GM12892 (cell line): ENCODE measurements around the gene GPR101.
"Not testable (repeated sequence)": the region's sequence is repeated elsewhere in the genome, so short reads cannot be mapped to it uniquely, and the experiment has no call there.

Experiments
- DNase-seq: peaks from one replicate; pipeline ENCODE4 v3.0.0; 2011; ENCODE audit not compliant: insufficient read length
- FAIRE-seq: peaks from 2 replicates; lab custom pipeline; 2011; peaks lifted over from hg19 to GRCh38; lab: Jason Lieb, UNC
- POLR2A ChIP-seq: IDR thresholded peaks from 2 replicates; pipeline ENCODE4 v1.6.1; 2011; ENCODE audit warnings: low read depth, low read length, control low read depth
- POLR2AphosphoS5 ChIP-seq: IDR thresholded peaks from 2 replicates; pipeline ENCODE4 v1.6.1; 2011; ENCODE audit warnings: low read depth, low read length, control low read depth
- TAF1 ChIP-seq: IDR thresholded peaks from 2 replicates; pipeline ENCODE4 v1.6.1; 2011; ENCODE audit warnings: low read depth, mild to moderate bottlenecking, control low read depth, low read length, borderline replicate concordance

GPR101 gene

DNA sequence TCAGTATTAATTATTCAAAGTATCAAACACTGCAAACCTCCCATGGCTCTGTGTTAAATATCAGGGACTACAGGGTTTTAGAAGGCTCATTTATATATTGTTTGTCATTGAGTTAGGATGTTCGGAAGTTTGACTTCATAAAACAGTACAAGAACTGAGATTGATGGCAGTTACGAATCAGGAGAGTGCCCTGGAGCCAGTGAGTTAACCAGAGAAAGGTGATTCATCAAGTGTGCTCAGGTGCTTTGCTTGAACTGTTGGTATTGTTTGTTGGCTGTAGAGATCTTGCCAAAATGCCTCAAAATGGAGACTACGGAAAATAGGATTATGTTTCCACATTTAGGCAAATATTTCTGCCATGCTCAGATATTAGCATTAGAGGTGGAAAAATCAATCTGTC lies 7.5 kb upstream of the GPR101 start:
- DNase-seq (no peak), FAIRE-seq (no peak)
- TF ChIP-seq POLR2A (no peak), POLR2AphosphoS5 (no peak), TAF1 (no peak)

DNA sequence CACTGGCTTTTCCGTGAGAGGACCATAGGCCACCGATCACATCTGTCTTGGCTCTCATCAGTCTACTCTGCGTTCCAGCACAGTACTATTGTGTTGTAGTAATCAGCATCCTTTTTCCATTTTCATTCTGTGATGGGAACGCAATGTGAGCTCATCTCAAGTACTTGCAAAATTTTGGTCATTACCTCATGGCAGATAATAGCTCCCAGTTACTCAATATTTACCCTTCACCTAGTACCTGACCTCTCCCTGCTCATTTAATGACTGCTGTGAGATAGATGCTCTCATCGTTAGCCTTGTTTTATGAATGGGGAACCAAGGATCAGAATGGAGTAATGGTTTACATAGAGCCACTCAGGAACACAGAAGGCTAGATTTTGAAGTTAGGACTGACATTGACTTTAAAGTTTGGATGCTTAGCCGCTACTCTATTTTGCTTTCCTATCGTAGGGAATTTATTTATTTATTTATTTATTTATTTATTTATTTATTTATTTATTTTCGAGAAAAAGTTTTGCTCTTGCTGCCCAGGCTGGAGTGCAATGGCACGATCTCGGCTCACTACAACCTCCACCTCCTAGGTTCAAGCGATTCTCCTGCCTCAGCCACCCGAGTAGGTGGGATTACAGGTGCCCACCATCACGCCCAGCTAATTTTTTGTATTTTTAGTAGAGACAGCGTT lies 6.5 kb upstream of the GPR101 start:
- DNase-seq, result no peak
- FAIRE-seq, result no peak
- no peak for TF ChIP-seq TAF1
- TF ChIP-seq POLR2A, result no peak
- no peak for TF ChIP-seq POLR2AphosphoS5

GRCh38 chrX:137034508-137034872 lies 695 bp upstream of the GPR101 start:
- no peak for FAIRE-seq
- no peak for TF ChIP-seq POLR2A
- TF ChIP-seq POLR2AphosphoS5, result no peak
- TF ChIP-seq TAF1, result no peak
- DNase-seq, result no peak

GRCh38 chrX:137032841-137033773 lies 688 bp downstream of the GPR101 start:
- DNase-seq (no peak), FAIRE-seq (no peak)
- no peak for TF ChIP-seq POLR2AphosphoS5
- TF ChIP-seq TAF1, result no peak
- no peak for TF ChIP-seq POLR2A

DNA sequence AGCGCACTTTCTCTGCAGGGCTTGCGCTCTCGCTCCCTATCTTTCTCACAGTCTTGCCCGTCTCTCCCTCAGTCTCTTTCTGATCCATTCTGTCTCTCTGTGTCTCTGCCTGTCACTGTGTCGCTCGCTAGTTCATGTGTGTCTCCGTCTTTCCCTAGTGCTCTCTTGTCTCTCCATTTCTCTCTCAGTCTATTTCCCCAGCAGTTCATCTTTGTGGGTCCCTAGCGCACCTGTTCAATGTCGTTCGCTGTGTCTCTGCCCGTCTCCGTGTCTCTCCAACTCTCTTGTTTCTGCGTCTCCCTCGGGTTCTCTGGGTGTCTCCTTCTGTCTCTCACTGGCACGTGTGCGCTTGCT lies 1.5 kb downstream of the GPR101 start:
- TF ChIP-seq POLR2AphosphoS5 (no peak), POLR2A (no peak), TAF1 (no peak)
- DNase-seq (no peak), FAIRE-seq (no peak)

DNA sequence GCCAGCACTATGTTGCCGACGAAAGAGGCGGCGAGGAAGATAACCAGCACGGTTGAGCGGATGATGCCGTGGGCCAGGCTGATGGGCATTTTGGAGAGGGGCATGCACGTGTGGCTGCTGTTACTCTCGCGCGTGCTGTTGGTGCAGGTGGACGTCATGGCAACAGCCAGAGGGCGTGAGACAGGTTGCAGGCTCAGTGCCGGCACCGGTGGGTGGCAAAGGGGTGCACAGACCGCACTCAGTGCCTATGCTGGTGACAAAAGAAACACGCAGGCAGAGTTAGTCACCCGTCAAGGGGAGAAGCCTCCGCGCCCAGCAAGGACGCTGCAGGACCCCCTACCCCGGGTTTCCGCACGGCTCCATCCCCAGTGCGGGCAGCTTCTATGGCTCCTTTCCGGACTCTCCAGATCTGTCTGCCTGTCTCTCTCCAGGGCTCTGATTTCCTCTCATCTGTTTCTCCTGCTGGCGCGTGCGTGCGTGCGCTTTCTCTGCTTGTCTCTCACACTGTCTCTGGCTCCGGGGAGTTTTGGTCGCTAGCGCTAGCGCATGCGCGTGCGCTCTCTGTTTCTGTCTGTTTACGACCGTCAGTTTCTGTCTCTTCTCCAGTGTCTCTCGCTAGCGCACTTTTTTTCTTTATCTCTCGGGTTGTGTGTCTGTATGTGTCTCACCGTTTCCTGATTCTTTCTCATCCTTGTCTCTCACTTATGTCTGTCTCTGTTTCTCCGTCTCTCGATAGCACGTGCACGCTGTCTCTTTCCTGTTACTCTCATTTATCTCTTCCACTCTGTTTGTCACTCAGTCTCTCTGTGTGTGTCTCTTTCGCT lies 2.1 kb downstream of the GPR101 start:
- FAIRE-seq, result peak; percentile 9
- no peak for TF ChIP-seq POLR2AphosphoS5
- TF ChIP-seq TAF1, result no peak
- no peak for TF ChIP-seq POLR2A
- no peak for DNase-seq

DNA sequence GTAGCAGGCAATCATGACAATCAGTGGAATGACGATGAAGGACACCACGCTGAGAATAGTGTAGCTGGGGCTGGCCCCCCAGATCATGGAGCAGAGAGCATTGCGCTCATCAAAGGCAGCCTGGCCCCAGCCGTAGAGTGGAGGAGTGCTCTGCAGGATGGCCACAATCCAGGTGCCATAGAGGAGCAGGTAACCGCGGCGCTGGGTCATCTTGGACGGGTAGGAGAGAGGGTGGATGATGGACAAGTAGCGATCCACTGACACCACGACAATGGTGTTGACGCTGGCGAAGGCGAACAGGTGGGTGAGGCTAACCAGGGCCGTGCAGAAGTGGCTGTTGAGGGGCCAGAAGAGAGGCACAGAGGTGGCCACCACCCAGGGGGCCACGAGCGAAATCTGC lies 2.8 kb downstream of the GPR101 start:
- TF ChIP-seq TAF1 (no peak), POLR2AphosphoS5 (no peak), POLR2A (no peak)
- no peak for DNase-seq
- FAIRE-seq, result no peak

DNA sequence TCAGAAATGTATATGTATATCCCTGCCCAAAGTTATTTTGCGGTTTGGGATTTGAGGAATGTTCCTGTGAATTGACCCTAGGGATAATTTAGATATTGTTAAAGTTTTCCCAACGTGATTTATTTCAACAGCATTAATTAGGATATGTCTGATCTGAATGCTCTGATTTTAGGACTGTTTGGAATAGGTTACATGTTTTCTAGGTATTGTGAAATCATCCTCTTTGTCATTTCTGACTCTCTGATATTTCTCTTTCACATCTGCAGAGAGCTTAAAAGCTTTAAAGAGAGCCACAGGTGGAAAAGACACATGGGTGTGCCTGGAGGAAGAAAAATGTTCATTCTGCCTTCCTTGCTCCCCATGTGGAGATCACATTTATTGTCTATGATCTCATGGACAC lies 5.1 kb downstream of the GPR101 start:
- FAIRE-seq (no peak), DNase-seq (no peak)
- TF ChIP-seq POLR2A, result no peak
- TF ChIP-seq POLR2AphosphoS5, result no peak
- TF ChIP-seq TAF1, result no peak

- no peak for FAIRE-seq
- DNase-seq, result no peak
Measured at GRCh38 chrX:137025930-137026329, 7.9 kb downstream of the GPR101 start.

GRCh38 chrX:137000236-137000635 lies 33.6 kb downstream of the GPR101 start:
- FAIRE-seq, DNase-seq: not testable (repeated sequence)

More at GRCh38 chrX:137025930-137026329, 7.9 kb downstream of the GPR101 start:
- TF ChIP-seq POLR2A (no peak), TAF1 (no peak), POLR2AphosphoS5 (no peak)

GRCh38 chrX:136999024-136999423 lies 34.8 kb downstream of the GPR101 start:
- FAIRE-seq (no peak), DNase-seq (no peak)
- TF ChIP-seq POLR2AphosphoS5, result no peak
- no peak for TF ChIP-seq TAF1
- TF ChIP-seq POLR2A, result no peak
